HG03521 (cell line): ENCODE data around the gene DZIP3.
"Not testable (repeated sequence)": the region's sequence is repeated elsewhere in the genome, so short reads cannot be mapped to it uniquely, and the experiment has no call there.

Experiments used
- ATAC-seq: cut with Tn5 transposase; IDR thresholded peaks from one replicate; pipeline ENCODE4 v1.9.1; 2021; ENCODE audit warnings: mild to moderate bottlenecking, moderate library complexity; ENCODE audit not compliant: unreplicated experiment

Gene DZIP3

DNA sequence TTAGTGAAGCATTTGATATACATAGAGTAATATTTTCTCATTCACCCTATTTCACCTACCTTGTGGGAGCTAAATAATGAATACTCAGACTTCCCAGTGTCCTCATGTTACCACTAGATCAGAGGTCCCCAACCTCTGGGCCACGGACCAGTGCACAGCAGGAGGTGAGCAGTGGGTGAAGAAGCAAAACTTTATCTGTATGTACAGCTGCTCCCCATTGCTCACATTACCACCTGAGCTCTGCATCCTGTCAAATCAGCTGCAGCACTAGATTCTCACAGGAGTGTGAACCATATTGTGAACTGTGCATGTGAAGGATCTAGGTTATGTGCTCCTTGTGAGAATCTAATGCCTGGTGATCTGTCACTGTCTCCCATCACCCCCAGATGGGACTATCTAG lies 88.3 kb downstream of the DZIP3 start:
- ATAC-seq: no peak

- ATAC-seq: not testable (repeated sequence)
These were observed 102.8 kb downstream of the DZIP3 start for GRCh38 chr3:108692286-108692685.

DNA sequence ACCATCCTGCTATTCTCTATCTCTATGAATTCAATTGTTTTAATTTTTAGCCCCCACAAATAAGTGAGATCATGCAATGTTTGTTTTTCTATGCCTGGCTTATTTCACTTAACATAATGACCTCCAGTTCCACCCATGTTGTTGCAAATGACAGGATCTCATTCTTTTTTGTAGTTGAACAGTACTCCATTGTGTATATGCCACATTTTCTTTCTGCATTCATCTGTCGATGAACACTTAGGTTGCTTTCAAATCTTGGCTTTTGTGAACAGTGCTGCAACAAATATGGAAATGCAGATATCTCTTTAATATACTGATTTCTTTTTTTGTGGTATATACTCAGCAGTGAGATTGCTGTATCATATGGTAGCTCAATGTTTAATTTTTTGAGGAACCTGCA lies 108.9 kb downstream of the DZIP3 start:
- no peak for ATAC-seq

DNA sequence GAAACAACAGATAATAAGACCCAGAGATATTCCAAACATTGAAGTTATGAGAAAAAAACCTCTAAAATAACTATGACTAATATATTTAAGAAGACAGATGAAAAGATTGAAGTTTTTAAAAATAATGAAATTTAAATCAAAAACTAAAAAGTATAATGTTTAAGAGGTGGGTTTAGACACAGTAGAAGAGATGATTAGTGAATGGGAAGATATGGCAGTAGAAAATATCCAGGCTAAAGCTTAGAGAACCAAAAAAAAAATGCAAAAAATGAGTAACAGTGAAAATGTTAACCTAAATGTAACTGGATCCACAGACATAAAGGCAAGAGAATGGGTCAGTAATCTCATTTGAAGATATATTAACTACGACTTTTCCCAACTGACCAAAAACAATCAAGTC lies 115.5 kb downstream of the DZIP3 start:
- ATAC-seq: no peak

DNA sequence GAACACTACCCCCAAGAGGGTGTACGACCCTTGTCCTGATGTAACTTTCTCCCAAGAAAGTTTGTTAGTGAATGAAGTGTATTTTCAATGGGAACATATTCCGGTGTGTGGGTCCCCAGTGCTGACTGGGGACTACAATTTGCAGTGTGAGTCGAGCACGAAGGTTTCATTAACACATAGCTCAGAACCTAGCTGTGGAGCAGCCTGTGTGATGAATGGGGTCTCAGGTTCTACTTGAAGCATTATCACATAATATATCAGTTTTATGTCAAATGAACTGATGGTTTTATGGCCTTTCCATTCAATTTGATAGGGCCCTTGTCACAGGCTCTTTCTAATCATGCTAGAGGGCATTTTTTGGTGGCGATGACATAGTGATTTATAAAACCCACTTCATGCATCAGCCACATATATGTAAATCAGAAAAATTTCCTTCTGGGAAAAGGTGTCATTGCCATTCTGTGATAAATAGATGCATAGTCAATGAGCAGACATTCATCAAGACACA lies 123.5 kb downstream of the DZIP3 start:
- no peak for ATAC-seq

DNA sequence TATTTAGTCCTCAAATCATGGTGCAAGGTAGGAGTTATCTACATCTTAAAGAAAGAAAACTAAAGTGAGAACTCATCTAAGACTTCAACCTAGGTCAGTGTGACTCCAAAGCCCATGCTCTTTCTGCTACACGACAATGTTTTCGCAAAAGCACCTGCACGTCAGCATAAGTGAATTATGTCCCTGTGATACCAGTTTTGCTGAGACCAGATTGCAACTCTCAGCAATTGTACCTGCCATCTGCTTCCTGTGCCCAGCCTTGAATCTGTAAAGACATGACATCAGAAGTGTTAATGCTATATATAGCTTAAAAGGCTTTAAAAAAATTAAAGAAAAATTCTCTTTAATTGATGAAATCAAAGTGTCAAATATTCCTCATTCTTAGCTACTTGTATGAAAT lies 124.3 kb downstream of the DZIP3 start:
- ATAC-seq: no peak

GRCh38 chr3:108718454-108718853 lies 128.9 kb downstream of the DZIP3 start:
- no peak for ATAC-seq

- ATAC-seq: no peak
These were observed 129.8 kb downstream of the DZIP3 start for GRCh38 chr3:108719178-108719806.

DNA sequence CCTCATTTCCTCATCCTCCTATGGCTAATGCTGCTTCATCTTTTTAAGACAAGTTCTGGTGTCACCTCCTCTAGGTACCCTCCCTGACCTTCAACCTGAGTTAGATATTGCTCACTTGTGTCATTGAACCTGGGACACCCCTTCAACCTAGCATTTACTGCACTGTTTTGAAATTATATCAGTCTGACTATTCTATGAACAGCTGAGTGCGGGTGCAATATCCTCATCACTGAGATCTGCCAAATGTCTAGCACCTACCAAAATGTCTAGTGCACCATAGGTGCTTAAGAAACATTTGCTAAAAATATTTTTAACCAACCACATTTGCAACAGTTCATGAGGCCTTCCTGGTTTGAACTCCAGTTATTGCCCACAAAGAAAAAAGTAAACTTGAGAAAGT lies 133.2 kb downstream of the DZIP3 start:
- no peak for ATAC-seq

DNA sequence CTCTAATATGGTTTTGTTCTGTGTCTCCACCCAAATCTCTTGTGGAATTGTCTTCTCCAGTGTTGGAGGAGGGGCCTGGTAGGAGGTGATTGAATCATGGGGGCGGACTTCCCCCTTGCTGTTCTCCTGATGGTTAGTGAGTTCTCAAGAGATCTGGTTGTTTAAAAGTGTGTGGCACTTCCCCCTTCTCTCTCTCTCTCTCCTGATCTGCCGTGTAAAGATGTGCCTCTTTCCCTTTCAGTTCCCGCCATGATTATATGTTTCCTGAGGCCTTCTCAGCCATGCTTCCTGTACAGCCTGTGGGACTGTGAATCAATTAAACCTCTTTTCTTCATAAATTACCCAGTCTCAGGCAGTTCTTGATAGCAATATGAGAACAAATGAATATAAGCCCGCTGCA lies 134.6 kb downstream of the DZIP3 start:
- ATAC-seq: no peak

DNA sequence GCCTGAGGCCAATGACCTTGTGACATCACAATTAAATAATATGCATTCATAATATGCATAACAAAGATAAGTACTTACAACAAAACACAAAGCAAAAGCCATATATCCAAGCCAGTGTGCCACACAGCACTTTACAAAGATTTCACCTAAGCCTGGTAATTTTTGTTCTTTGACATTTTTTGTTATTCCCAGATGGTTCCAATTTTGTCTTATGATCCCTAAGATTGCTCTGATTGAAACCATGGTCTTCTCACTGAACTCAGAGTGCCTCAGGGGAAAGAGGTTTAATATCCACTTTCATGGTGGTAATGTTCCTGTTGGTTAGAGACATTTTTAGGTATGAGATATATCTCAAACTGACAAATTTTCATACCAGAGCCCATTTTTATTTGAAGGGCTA lies 138.6 kb downstream of the DZIP3 start:
- no peak for ATAC-seq

DNA sequence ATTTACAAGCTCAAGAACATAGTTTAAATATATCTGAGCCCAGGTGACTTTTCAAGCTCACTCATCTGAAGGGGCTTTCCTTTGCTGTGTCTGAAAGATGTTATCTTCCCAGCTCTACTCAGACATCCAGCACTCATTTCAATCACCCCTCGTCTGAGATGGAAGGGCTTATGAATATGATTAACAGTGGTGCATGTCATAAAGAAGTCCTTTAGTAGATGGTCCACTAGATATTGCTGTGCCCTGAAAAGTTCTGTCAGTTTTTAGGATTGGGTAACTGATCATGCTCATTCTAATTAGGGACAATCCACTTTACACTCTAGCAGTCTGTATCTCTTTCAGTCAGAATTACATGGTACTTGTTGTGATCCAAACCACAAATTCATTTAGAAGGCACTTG lies 139.4 kb downstream of the DZIP3 start:
- ATAC-seq: no peak

- ATAC-seq: no peak
These were observed 147.3 kb downstream of the DZIP3 start for GRCh38 chr3:108736821-108737220.

- ATAC-seq: no peak
These were observed 153.4 kb downstream of the DZIP3 start for GRCh38 chr3:108742929-108743328.
